Central memory CD4-positive, alpha-beta T cell (primary cell): Measurements from ENCODE around the gene HSPB2.

Source experiments
- DNase-seq: peaks from one replicate; pipeline ENCODE4 v3.0.0; 2022

Gene HSPB2

GRCh38 chr11:111941963-111942362 is 29.4 kb downstream of the HSPB2 start:
- no peak for DNase-seq

- DNase-seq: no peak
These were observed 30.3 kb downstream of the HSPB2 start for GRCh38 chr11:111942829-111943228.

- DNase-seq: no peak
These were observed 31.6 kb downstream of the HSPB2 start for GRCh38 chr11:111944139-111944538.

DNA sequence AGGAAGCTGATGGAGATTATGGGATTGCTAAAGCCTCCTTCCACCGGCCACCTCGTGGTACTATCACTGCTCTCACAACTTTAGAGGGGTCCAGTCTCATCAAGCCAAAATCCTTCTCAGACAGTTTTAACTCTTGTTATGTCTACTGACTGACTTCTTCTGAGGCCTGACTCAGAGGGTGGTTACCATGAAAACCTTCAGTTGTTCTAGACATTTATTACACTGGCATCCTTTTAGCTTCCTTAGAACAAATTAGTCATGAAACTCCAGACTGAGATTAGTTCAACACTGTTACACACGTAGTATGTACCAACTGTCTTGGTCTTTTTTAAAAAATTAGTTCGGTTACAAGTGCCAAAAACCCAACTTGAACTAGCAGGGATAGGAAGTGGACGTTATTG is 32.1 kb downstream of the HSPB2 start:
- no peak for DNase-seq

DNA sequence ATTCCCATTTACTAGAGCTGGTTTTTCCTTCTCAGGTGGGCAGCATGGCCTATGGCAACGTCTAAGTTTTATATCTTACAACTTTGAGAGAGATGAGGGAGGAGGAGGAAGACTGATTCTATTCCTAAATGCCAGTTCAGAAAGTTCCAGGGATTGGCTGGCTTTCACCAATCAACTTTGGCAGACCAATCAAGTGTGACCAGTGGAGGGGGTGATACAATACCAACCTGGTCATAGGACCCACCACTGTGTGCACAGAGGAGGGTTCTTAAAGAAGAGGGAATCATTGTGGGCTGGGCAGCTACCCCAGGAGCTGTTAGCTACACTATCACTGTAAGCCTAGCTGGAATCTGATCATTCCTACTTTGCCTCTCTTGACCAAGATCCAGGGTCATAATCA is 32.7 kb downstream of the HSPB2 start:
- no peak for DNase-seq

DNA sequence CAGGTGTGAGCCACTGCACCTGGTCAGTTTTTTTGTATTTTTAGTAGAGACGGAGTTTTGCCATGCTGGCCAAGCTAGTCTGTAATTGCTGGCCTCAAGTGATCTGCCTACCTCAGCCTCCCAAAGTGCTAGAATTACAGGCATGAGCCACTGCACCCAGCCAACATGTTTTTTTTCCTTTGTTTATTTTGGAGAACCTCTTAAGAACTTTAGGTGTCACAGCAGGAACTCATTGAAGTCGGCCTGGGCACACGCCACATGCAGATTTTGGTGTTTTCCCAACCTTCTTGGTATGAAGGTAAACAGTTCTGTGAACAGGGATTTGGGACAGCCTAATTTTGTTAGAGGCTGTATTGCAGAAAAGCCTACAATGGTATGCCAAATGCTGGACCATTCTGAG is 34.0 kb downstream of the HSPB2 start:
- no peak for DNase-seq

GRCh38 chr11:111947143-111947542 is 34.6 kb downstream of the HSPB2 start:
- no peak for DNase-seq

GRCh38 chr11:111949519-111950426 is 37.2 kb downstream of the HSPB2 start:
- DNase-seq: no peak

- no peak for DNase-seq
These were observed 39.0 kb downstream of the HSPB2 start for GRCh38 chr11:111951565-111951964.

DNA sequence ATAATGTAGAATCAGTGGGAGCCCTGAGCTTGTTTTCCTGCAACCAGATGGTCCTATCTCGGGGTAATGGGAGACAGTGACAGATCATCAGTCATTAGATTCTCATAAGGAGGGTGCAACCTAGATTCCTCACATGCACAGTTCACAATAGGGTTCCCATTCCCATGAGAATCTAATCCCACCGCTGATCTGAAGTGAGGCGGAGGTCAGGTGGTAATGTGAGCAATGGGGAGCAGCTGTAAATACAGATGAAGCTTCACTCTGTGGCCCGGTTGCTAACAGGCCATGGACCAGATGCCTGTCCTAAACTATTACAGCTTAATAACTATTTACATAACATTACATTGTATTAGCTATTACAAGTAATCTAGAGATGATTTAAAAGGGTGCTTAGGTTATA is 41.6 kb downstream of the HSPB2 start:
- no peak for DNase-seq

- no peak for DNase-seq
These were observed 45.3 kb downstream of the HSPB2 start for GRCh38 chr11:111957663-111958444.

DNA sequence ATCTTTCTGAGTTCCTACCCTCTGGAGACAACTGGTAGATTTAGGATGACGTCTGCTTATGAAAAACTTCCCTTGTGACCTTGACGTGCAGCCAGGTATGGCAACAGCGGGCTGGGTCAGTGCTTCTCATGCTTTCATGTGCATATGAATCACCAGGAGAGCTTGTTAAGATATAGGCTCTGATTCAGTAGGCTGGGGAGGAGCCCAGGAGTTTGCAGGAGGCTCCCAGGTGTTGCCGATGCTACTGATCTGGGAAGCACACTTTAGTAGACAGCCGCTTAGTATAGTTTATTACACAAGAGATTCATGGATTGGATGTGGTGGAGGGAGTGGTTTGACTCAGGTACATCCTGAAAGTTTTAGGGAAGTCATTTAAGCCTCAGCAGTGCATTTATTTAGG is 48.4 kb downstream of the HSPB2 start:
- DNase-seq: no peak

GRCh38 chr11:111961389-111962300 is 49.1 kb downstream of the HSPB2 start:
- no peak for DNase-seq
